ENCODE results near the gene KATNAL1.

Gene KATNAL1

GRCh38 chr13:30163441-30163840 is 143.9 kb downstream of the KATNAL1 start:
- Mint-ChIP-seq H3K27ac (no peak overlapping the region), H3K4me1 (ENCODE audit: low read depth) (peaks cover 22% of the 10 kb centered on the region), H3K27me3 (no peaks in the 10 kb centered on the region), H3K36me3 (ENCODE audit: low read depth) (no peaks in the 10 kb centered on the region), H3K9me3 (no peaks in the 10 kb centered on the region), H3K4me3 (no peak overlapping the region)
- DNase-seq = no peak

GRCh38 chr13:30159446-30159839 is 147.9 kb downstream of the KATNAL1 start:
- Mint-ChIP-seq H3K4me3 (peak overlapping the region; percentile 48), H3K27ac (peak overlapping the region; percentile 86), H3K4me1 (ENCODE audit: low read depth) (peaks cover 45% of the 10 kb centered on the region), H3K27me3 (no peaks in the 10 kb centered on the region), H3K36me3 (ENCODE audit: low read depth) (no peaks in the 10 kb centered on the region), H3K9me3 (no peaks in the 10 kb centered on the region)
- DNase-seq = peak; percentile 64

- Mint-ChIP-seq H3K9me3 (no peaks in the 10 kb centered on the region), H3K27me3 (no peaks in the 10 kb centered on the region), H3K27ac (peak overlapping the region; percentile 86), H3K36me3 (ENCODE audit: low read depth) (no peaks in the 10 kb centered on the region), H3K4me3 (peak overlapping the region; percentile 48), H3K4me1 (ENCODE audit: low read depth) (peaks cover 47% of the 10 kb centered on the region)
- DNase-seq = no peak
These were observed 148.4 kb downstream of the KATNAL1 start for GRCh38 chr13:30158774-30159445.

- Mint-ChIP-seq H3K36me3 (ENCODE audit: low read depth) (no peaks in the 10 kb centered on the region), H3K9me3 (no peaks in the 10 kb centered on the region), H3K4me1 (ENCODE audit: low read depth) (peaks cover 49% of the 10 kb centered on the region), H3K4me3 (no peak overlapping the region), H3K27me3 (no peaks in the 10 kb centered on the region), H3K27ac (no peak overlapping the region)
- DNase-seq = no peak
These were observed 149.7 kb downstream of the KATNAL1 start for GRCh38 chr13:30157616-30157993.

GRCh38 chr13:30156826-30157615 is 150.3 kb downstream of the KATNAL1 start:
- Mint-ChIP-seq H3K4me1 (ENCODE audit: low read depth) (peaks cover 55% of the 10 kb centered on the region), H3K27ac (peak overlapping the region; percentile 5), H3K9me3 (no peaks in the 10 kb centered on the region), H3K27me3 (no peaks in the 10 kb centered on the region), H3K4me3 (no peak overlapping the region), H3K36me3 (ENCODE audit: low read depth) (no peaks in the 10 kb centered on the region)
- no peak for DNase-seq

GRCh38 chr13:30156270-30156669 is 151.1 kb downstream of the KATNAL1 start:
- Mint-ChIP-seq H3K4me1 (ENCODE audit: low read depth) (peaks cover 63% of the 10 kb centered on the region), H3K9me3 (no peaks in the 10 kb centered on the region), H3K36me3 (ENCODE audit: low read depth) (no peaks in the 10 kb centered on the region), H3K27ac (no peak overlapping the region), H3K4me3 (no peak overlapping the region), H3K27me3 (no peaks in the 10 kb centered on the region)
- DNase-seq = no peak

GRCh38 chr13:30154931-30155330 is 152.4 kb downstream of the KATNAL1 start:
- Mint-ChIP-seq H3K4me3 (no peak overlapping the region), H3K4me1 (ENCODE audit: low read depth) (peaks cover 69% of the 10 kb centered on the region), H3K36me3 (ENCODE audit: low read depth) (no peaks in the 10 kb centered on the region), H3K27me3 (no peaks in the 10 kb centered on the region), H3K27ac (no peak overlapping the region), H3K9me3 (no peaks in the 10 kb centered on the region)
- DNase-seq = no peak

- no peak overlapping the region for H3K27ac Mint-ChIP-seq
- no peaks in the 10 kb centered on the region for H3K27me3 Mint-ChIP-seq
- H3K4me3 Mint-ChIP-seq = no peak overlapping the region
- no peak for DNase-seq
- H3K9me3 Mint-ChIP-seq = no peaks in the 10 kb centered on the region
- no peaks in the 10 kb centered on the region for H3K36me3 Mint-ChIP-seq (ENCODE audit: low read depth)
- peaks cover 69% of the 10 kb centered on the region for H3K4me1 Mint-ChIP-seq (ENCODE audit: low read depth)
These were observed 152.8 kb downstream of the KATNAL1 start for GRCh38 chr13:30154531-30154930.

GRCh38 chr13:30153545-30154426 is 153.6 kb downstream of the KATNAL1 start:
- Mint-ChIP-seq H3K9me3 (no peaks in the 10 kb centered on the region), H3K4me3 (no peak overlapping the region), H3K36me3 (ENCODE audit: low read depth) (no peaks in the 10 kb centered on the region), H3K4me1 (ENCODE audit: low read depth) (peaks cover 68% of the 10 kb centered on the region), H3K27me3 (no peaks in the 10 kb centered on the region), H3K27ac (peak overlapping the region; percentile 34)
- no peak for DNase-seq

Data from activated T-cell treated with anti-CD3 and anti-CD28 coated beads, Interleukin-2, amount 50 U/mL, for 24 hours (primary cell).